ENCODE data around the gene PNMA1.

DNA sequence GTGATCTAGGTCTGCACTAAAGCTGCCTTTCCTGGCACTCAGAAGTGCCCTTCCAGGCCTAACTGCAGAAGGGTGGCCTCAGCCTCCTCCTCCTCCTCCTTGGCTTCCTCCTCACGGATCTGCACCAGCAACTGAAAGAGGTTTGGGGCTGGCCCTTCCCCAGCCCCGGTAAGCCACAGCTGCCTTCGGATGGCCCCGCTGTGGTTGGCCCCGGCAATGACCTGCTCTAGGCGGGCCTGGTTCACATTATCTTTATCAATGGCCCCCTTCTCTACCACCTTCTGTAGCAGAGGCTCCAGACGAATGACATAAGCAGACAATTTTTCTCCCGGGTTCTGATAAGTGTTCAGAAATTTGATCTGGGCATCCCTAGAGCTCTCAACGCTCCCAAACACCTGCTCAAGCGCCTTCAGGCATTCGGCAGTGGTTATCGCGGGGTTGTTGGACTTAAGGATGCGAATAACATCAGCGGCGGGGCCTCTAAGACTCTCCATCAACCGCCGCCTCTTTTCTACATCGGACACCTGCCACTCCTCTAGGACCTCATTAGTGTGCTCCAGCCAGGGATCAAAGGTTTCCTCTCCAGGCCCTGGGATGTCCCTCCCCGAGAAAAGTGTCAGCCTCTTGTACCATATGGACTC is 1.5 kb downstream of the PNMA1 start:
- no peak for TF ChIP-seq RBM39 (optimal IDR thresholded peaks at IDR 0.05; ENCODE audit: low read depth, low read length)
- TF ChIP-seq CHD2 (IDR thresholded peaks at IDR 0.05; ENCODE audit: low read depth, low read length) = no peak
- no peak for TF ChIP-seq ESRRA (IDR thresholded peaks at IDR 0.05; ENCODE audit: borderline replicate concordance, low read depth)
- no peak for TF ChIP-seq RBM25 (IDR thresholded peaks at IDR 0.05; ENCODE audit: low read depth, low read length, severe bottlenecking)
- TF ChIP-seq ZFPM2 (CRISPR knock-in tag; IDR thresholded peaks at IDR 0.05) = no peak
- no peak for TF ChIP-seq MECOM (CRISPR knock-in tag; IDR thresholded peaks at IDR 0.05)
- no peak for TF ChIP-seq BRCA1 (IDR thresholded peaks at IDR 0.05)
- TF ChIP-seq BRCA1 (CRISPR knock-in tag; IDR thresholded peaks at IDR 0.05) = no peak
- TF ChIP-seq HCFC1 (IDR thresholded peaks at IDR 0.05; ENCODE audit: low read depth, low read length) = no peak
- no peak for TF ChIP-seq MAFK (IDR thresholded peaks at IDR 0.05; ENCODE audit: low read length)
